ENCODE data around the gene PTGDR2.

The PTGDR2 gene

GRCh38 chr11:60816590-60817157, 39.1 kb downstream of the PTGDR2 start:
- no peak for DNase-seq (ENCODE audit: low read depth)
- TF ChIP-seq, protein P1, sequence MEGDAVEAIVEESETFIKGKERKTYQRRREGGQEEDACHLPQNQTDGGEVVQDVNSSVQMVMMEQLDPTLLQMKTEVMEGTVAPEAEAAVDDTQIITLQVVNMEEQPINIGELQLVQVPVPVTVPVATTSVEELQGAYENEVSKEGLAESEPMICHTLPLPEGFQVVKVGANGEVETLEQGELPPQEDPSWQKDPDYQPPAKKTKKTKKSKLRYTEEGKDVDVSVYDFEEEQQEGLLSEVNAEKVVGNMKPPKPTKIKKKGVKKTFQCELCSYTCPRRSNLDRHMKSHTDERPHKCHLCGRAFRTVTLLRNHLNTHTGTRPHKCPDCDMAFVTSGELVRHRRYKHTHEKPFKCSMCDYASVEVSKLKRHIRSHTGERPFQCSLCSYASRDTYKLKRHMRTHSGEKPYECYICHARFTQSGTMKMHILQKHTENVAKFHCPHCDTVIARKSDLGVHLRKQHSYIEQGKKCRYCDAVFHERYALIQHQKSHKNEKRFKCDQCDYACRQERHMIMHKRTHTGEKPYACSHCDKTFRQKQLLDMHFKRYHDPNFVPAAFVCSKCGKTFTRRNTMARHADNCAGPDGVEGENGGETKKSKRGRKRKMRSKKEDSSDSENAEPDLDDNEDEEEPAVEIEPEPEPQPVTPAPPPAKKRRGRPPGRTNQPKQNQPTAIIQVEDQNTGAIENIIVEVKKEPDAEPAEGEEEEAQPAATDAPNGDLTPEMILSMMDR (conservative IDR thresholded peaks at IDR 0.05; ENCODE audit: control insufficient read depth, insufficient read depth, low read depth, low read length), result no peak
- no peak overlapping the region for H3K4me3 ChIP-seq (ENCODE audit: control insufficient read depth, low read depth, low read length)

DNA sequence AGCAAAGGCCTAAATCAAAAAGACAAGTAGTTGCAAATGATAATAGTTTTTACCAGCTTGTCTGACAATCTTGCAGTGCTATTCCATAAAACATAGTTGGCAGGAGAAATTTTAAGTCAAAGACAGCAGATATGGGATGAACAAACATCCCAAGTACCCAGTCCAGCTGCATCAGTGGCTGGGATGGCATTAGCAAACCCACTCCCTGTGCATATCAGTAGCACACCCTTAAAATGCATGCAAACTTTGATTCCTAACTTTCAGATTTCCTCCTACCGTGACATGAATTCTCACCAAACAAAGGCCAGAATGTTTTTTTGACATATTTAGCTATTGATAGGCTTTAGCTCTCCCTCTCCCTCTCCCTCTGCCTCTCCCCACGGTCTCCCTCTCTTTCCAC, 41.6 kb downstream of the PTGDR2 start:
- DNase-seq (ENCODE audit: low read depth), result no peak
- TF ChIP-seq, protein P1 (conservative IDR thresholded peaks at IDR 0.05; ENCODE audit: control insufficient read depth, insufficient read depth, low read depth, low read length), result no peak
- no peak overlapping the region for H3K4me3 ChIP-seq (ENCODE audit: control insufficient read depth, low read depth, low read length)

GRCh38 chr11:60813324-60813723, 42.4 kb downstream of the PTGDR2 start:
- no peak overlapping the region for H3K4me3 ChIP-seq (ENCODE audit: control insufficient read depth, low read depth, low read length)
- TF ChIP-seq, protein P1 (conservative IDR thresholded peaks at IDR 0.05; ENCODE audit: control insufficient read depth, insufficient read depth, low read depth, low read length), result no peak
- DNase-seq (ENCODE audit: low read depth), result no peak

DNA sequence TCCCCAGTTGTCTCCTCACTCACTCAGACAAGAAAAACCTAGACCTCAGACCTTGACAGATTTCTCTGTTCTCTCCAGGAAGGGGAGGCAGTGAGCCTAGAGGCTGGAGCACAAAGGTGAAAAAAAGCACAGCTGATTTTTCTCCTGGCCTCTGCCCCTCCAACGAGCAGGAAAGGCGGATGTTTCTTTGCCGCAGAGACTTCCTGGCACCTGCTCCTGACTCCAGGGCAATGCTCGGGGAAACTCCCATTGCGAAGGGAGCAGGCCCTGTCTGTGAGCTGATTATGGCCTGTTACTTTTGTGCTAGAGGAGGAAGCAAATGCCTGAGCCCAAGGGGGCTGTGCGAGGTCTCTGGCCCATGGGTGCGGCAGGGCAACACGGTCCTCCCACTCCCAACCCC, 45.2 kb downstream of the PTGDR2 start:
- no peak overlapping the region for H3K4me3 ChIP-seq (ENCODE audit: control insufficient read depth, low read depth, low read length)
- TF ChIP-seq, protein P1 (conservative IDR thresholded peaks at IDR 0.05; ENCODE audit: control insufficient read depth, insufficient read depth, low read depth, low read length), result no peak
- no peak for DNase-seq (ENCODE audit: low read depth)

DNA sequence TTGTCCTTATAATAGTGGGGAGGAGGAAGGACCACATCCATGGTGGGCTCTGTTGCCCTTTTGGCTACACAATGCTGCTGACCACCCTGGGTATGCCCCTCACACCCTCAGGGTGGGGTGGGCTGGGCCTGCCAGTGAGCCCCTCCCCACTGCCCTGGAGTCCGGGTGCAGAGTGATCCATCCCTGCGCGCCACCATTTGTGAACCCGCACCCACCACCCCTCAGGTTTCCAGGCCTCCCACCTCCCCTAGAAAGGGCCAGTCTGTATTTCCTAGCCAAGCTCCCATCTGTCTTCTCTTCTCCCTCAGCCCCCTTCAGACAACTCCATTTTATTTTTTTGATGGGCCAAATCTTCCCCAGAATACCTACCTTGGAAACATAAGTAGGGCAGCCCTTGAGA, 45.6 kb downstream of the PTGDR2 start:
- TF ChIP-seq, protein P1 (conservative IDR thresholded peaks at IDR 0.05; ENCODE audit: control insufficient read depth, insufficient read depth, low read depth, low read length), result no peak
- DNase-seq (ENCODE audit: low read depth), result no peak
- H3K4me3 ChIP-seq (ENCODE audit: control insufficient read depth, low read depth, low read length), result no peak overlapping the region

DNA sequence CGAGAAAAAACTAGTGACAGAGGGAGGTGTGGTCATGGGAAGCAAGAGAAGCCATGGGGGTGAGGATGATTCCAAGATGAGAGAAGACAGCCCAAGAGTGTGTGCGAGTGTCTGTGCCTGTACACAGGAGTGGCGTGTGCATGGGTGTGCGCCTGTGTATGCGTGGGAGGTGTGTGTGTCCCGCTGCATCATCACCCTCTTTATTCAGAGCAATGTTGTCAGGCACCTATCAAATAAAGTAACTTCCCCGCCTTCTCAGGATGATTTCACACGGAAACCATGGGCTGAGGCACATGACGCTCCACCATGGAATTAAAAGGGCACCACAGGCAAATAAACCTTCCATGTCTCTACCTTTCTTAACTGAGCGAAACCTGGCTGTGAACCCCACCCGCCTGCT, 46.1 kb downstream of the PTGDR2 start:
- TF ChIP-seq, protein P1 (conservative IDR thresholded peaks at IDR 0.05; ENCODE audit: control insufficient read depth, insufficient read depth, low read depth, low read length), result no peak
- H3K4me3 ChIP-seq (ENCODE audit: control insufficient read depth, low read depth, low read length), result no peak overlapping the region
- no peak for DNase-seq (ENCODE audit: low read depth)

DNA sequence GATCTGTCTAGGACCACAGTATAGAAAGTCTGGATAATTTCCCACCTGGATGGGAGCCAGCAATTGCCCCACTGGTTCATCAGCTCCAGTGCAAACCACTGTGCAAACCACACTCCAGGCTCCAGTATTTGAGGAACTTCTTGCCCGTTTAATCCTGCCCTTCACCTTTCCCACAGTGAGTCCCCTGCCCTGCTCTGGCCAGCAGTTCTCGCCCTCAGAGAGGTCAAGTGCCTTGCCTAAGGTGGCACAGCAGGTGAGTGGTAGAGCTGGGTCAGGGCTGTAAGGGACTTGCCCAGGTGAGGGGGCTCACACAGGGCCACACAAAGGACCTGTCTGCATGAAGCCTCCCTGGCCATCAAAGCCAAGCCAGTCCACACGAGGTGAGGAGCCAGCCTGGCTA, 46.5 kb downstream of the PTGDR2 start:
- TF ChIP-seq, protein P1 (conservative IDR thresholded peaks at IDR 0.05; ENCODE audit: control insufficient read depth, insufficient read depth, low read depth, low read length), result no peak
- H3K4me3 ChIP-seq (ENCODE audit: control insufficient read depth, low read depth, low read length), result no peak overlapping the region
- no peak for DNase-seq (ENCODE audit: low read depth)
